Activated CD8-positive, alpha-beta memory T cell treated with anti-CD3 and anti-CD28 coated beads, Interleukin-2, amount 50 U/mL, for 1 hour (primary cell): ENCODE data around the gene CLMN.

Experiments used
- DNase-seq: peaks from one replicate; pipeline ENCODE4 v3.0.0-alpha.2; 2020; ENCODE audit errors: extremely low read depth

Gene CLMN

DNA sequence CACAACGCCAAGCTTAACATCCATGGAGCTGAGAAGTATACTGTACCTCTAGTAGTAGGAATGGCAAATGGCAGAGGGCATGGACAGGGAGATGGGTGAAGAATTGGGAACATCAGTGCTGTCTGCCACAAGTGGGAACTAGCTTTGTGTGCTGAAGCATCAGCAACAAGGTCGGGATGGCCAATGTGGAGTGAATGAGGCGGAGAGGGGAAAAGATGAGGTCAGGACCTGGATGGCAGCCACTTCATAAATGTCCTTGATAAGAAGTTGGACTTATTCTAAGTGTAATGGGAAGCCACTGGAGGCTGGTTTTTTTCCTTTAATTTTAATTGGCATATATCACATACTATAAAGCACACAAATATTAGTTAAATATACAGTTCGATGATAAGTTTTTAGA lies 21.9 kb upstream of the CLMN start:
- no peak for DNase-seq

DNA sequence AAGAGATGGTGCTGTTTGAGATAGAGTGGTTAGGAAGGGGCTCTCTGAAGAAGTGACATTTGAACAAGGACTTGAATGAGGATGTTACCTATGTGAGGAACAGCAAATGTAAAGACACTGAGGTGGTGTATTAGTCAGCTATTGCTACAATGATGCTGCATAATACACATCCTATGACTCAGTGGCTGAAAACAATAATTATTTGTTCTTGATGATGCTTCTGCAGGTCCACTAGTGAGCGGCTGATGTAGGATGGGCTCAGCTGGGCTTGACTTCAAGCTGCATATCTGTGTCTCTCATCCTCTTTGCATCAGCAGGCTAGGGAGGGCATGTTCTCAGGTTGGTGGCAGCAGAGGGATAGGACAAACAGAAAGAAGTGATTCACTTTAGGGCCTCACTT lies 21.4 kb upstream of the CLMN start:
- no peak for DNase-seq

DNA sequence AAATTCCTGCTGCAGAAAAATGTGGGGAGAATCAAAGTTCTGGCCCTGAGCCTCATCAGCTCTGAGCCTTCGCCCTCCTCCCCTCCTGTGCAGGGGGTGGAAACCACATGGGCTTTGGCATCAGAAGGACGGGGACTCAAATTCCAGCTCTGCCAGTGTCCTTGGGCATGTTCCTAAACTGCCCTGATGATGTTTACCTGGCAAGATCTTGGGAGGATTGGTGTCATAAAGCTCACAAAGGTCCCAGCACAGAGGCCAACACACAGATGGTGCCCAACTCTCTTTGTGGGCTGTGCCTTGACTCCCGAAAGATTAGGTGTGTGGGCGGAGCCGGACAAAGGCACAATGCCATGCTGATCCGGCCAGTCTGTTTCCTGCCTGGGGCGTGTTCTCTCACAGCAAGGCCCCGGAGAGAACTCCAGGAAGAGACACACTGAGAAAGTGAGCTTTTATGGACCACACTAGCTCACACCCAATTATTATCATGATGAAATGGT lies 20.5 kb upstream of the CLMN start:
- no peak for DNase-seq

DNA sequence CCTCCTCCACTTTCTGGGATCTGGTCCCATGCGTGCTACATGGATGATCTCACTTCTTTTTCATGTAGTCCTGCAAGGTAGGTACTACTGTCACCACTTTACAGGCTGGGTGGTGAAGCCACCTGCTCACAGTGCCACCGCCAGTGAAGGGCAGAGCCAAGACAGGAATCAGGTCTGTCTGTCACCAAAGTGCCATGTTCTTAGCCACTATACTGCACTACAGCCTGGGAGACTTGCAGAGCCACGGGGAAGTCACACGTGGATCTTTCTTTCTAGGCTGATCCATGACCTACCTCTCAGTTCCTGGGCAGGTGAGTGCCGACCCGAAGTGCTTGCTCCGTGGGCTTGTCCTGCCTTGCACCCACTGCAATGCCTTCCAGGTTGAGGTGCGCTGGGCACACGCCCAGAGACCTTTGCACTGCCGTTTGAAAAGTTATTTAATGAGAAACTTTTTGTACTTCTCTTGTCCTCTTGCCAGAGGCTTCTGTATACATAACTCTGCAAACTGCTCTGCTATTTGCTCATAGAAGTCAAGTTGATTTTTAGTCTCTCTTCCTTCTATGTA lies 19.7 kb upstream of the CLMN start:
- DNase-seq: no peak

DNA sequence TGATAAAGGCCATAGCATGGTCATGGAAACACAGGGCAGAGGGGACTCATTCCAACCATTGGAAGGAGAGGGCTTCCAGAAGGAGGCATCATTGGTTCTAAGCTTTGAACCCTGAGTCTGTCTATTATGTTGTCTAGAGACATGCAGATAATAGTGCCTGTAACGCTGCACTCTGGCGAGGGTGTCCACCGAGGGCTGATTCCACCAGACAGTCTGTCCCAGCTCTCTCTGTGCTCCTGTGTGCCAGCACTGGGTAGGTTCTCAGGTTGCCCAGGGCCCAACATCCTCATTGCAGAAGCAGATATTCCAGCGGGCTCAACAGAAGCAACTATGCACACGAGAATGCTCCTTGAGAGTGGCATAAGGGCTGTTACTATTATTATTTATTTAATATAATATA lies 18.7 kb upstream of the CLMN start:
- no peak for DNase-seq

DNA sequence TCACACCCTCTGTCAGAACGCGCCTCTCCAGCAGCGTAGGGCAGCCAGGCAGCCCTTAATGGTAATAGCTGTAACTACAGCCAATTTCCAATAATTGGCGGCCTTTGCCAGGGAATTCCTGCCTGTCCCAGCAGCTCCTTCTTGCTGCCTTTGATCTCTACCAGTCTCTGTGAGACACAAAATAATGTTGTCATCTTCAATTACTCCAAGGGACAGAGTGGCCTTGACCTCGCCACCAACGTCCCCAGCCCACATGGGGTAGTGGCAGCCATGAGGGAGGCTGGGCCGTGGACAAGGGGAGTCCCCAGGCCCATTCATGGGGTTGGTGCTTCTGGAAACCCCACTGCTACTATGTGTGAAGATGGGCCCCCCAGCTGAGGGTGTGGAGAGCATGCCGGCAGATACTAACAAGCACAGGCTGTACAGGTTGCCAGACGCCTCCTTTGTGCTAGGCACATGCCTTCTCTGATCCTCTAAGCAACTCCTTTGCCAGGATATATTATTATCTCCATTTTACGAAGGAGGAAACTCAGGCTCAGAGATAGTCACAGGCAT lies 17.4 kb upstream of the CLMN start:
- DNase-seq: no peak

DNA sequence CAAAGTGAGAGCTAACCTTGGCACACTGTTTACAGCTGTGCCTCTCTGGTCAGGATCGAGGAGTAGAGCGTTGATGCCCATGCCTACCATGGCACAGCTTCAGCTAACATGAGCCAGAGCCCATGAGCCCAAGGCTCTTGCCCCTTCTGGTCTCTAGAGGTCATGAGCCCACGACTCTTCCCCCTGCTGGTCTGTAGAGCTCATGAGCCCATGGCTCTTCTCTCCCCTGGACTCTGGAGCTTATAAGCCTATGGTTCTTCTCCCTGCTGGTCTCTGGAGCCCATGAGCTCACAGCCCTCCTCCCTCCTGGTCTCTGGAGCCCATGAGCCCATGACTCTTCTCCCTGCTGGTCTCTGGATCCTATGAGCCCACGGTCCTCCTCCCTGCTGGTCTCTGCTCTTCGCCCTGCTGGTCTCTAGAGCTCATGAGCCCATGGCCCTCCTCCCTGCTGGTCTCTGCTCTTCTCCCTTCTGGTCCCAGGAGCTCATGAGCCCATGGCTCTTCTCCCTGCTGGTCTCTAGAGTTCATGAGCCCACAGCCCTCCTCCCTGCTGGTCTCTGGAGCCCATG lies 16.6 kb upstream of the CLMN start:
- DNase-seq: no peak

DNA sequence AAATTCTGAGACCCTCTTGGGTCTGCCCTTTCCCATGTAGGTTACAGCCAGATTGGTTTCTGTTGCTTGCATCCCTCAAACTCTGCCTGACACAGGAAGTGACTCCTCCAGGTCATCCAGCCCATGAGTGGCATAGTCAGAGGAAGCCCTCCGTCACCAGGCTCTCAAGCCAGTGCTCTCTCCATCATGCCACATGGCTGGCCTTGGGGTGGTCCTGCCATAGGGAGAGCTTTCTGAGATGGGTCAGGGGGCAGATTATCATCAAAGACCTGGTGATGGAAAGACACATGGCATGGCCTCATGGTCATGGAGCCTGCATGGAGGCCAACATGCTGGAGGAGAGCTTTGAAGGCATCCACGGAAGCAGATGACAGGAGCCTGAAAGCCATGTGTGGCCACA lies 15.4 kb upstream of the CLMN start:
- no peak for DNase-seq

DNA sequence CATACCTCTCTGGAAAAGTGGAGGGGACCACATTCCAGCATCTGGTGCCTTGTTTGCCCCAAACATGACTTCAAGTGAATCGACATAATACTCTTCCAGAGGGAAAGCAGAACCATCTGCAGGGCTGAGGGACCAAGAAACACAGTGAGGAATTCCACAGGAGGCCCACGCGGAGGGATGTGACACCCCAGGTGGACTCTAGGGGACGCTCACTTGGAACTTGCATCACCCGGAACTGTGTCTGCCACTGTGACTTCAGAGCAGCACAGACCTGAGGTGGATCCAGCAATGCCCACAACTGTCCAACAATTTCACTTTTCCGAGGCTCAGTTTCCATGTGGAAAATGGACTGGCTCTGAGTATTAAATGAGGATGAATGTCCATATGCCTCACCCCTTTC lies 14.3 kb upstream of the CLMN start:
- DNase-seq: no peak

DNA sequence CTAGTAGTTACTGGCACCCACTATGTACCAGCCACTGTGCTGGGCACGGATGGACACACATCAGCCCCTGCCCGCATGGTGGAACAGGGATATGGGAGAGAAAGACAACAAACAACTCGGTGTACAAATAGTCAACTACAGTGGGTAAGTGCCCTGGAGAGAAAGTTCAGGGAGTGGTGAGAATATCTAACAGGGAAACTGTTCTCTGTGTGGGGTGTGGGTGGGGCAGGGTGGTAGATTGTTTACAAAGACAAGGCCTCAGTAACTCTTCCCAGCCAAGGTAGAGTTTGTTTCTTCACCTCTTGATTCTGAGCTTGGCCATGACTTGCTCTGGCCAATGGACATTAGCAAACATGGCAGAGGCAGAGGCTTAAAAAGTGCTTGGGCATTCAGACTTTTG lies 12.9 kb upstream of the CLMN start:
- DNase-seq: no peak

DNA sequence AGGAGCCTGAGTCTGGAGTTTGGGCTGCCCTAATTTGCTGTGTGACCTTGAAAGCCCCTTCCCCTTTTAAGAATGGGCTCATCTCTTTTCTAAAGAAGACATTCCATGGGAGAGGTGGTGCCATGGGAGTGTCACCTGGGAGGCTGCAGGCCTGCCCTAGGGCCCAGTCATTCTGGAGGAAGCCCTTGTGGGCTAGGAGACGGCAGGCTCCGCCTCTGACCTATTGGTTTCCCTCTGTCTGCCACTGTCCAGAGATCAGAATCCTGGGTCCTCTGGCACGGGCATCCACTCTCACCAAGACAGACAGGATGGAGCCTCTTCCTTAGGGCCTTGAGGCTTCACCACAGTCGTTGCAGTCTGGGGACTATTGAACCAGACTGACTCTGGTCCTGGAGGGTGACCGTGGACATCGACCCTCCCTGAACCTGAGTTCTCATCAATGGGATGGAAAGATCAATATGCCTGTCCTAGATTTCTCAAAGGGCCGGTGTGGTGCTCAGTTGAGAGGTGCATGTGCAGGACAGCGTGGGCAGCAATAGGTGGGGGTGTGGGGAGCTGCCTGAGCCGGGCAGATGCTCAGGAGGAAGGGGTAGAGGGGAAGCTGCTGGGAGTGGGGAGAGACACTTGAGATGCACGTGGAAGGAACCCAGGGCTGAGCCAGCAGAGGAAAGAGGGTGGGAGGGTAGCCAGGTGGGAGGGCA lies 12.2 kb upstream of the CLMN start:
- DNase-seq: no peak

DNA sequence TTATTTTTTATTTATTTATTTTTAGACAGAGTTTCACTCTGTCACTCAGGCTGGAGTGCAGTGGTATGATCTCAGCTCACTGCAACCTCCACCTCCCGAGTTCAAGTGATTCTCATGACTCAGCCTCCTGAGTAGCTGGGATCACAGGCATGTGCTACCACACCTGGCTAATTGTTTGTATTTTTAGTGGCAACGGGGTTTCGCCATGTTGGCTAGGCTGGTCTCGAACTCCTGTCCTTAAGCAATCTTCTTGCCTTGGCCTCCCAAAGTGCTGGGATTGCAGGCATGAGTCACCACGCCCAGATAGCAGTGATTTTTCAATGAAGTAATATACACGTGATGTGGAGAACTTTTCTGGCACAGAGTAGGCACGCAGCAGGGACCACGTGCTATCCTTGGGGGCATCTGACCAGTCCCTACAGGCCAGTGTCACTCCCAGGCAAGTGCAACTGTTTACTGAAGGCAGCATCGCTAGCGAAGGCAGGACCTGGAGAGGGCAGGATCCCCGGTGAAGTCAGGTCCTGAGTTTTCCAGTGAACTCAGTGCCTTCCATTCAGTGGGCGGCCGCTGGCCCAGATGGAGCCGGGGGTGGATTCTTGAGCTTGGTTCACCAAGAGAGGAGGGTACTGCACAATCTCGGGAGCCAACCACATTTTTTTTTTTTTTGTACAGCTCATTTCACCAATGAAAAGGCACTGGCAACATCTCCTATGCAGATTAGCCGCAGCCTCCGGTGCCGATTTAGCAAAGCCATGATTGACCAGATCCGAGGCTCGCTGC lies 11.1 kb upstream of the CLMN start:
- no peak for DNase-seq

DNA sequence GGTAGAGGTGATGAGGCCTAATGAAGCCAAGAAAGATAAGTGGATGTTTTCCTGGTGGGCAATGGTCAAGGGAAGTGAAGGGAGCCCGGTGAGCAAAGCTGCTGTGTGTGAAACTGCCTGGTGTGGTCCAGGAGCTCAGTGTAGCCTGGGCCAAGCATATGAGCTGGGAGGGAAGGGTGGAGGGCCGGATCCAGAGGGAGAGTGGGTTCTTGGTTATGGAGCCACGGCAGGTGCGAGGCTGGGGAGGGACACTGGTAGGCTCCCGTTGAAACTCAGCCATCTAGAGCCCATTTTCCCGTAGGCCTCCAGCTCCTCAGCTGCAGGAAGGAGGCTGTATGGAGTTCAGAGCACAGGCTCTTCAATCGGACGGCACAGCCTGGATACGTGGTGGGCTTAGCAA lies 10.2 kb upstream of the CLMN start:
- DNase-seq: no peak

DNA sequence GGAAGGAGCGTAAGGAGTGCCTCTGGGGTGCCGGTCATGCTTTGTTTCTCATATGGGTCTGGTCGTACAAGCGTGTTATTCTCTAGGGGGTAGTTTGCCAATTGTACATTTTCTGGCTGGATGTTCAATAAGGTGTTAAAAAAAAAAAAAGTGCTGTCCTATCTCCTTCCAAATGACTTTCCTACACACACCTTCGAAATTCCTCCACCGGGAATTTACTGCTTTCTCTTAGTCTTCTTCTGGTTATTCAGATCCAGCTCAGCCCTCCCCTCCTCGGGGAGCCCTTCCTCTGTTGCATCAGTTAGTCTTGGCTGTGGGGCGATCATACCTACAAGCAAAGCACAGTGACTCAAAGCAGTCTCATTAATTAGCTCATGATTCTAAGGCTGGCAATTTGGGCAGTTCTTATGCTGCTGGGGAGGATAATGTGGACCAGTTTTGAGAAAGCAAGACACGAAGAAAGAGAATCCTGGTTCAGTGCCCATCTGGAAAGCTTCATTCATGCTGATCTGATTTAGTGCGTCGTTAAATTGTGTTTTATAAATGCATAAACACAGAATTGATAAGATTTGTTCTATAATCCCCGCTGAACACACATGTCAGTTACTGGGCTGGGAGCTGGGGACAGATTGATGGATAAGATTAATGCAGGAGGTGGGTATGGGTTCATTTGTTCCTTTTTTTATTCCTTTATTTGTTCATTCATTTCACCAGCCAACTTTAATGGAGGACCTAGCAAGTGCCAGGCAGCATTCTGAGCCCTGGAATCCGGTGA lies 9.2 kb upstream of the CLMN start:
- no peak for DNase-seq

DNA sequence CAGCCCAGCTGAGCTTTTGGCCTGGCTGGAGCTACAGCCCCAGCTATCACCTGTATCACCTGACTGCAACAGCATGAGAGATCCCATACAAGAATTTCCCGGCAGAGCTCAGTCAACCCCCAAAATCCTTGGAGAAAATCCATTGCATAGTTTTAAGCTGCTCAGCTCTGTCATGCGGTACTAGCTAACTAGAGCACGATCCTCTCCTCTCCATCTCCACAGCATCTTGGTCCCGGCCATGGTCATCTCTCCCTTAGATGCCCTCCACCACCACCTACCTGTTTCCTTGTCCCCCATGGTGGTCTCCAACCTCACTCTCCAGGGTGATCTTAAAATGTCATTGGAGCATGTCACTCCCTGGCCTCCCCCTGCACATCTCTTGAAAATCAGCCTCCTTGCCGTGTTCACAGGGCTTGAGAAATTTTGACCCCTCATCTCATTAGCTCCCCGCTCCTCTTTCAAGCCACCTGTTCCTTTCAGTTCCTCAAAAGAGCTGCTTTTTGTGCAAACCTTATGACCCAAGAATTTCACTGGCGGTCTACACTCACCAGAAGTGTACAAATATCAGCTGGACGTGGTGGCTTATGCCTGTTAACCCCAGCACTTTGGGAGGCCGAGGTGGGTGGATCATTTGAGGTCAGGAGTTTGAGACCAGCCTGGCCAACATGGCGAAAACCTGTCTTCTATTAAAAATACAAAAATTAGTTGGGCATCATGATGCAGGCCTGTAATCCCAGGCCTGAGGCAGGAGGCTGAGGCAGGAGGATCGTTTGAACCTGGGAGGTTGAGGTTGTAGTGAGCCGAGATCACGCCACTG lies 8.1 kb upstream of the CLMN start:
- no peak for DNase-seq

DNA sequence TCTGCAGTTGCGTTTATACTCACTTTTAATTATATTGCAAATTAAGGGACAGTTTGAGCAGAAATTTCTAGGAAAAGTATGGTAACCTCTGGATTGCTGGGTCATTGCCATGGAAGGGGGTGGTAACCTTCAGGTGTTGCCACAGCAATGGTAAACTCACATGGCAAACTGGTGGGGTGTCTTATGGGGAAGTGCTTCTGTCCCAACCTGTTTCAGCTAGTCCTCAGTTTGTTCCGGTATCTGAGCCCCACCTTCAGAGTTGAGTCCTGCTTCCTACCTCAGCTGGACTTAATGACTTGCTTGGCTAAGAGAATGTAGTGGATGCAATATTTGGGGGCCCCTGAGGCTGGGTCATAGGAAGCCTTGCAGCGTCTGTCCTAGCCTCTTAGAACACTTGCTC lies 7.3 kb upstream of the CLMN start:
- DNase-seq: no peak

DNA sequence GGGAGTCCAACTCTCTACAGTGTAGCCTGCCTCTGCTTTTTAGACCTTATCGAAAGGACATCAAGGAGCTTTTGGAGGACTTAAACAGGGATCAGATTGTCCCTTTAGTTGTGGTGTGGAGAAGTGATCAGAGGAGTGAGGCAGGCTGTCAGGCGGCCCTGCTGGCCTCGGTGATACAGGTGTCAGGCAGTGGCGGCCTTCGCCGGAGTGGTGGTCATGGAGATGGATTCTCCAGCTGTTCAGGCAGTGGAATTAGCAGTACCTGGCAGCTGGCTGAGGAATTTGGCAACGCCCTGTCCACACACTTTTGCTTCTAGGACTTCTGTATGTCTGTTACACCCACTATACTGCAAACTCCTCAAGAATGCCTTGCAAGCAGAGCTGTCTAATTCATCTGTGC lies 4.2 kb upstream of the CLMN start:
- DNase-seq: no peak

DNA sequence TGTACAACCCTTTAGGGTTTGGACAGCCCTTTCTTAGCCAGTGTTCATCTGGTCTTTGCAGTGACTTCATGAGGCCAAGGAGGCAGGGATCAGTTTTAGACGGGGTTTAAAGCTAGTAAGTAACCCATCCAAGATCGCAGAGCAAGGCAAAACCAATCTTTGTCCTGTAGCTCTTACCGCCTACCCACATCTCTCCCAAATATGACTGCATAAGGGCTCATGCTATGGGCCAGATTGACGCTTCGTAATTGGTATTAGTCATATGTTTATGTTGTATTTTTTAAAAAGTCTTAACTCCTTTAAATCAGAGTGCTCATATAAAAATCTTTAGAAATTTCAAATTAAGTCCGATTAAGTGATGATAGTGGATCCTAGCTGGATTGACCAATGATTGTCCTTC lies 3.7 kb upstream of the CLMN start:
- DNase-seq: no peak

DNA sequence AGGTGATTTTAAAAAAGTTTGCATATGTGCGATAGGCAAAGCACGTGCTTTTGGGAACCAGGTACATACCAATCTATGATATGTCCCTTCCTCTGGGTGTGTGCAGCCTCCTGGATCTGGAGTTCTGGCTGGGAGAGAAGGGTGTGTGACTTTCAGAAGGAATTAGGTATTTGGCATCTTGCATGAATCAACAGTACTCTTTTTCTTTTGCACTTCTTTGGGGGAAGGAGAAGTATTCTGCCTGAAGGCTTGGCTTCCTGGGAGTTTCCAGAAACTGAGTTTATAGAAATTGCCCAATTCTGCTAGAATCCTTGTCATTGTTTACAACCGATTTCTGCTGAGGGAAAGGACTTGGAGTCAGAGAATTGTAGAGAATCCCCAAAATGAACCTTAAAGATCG lies 2.9 kb upstream of the CLMN start:
- DNase-seq: no peak

DNA sequence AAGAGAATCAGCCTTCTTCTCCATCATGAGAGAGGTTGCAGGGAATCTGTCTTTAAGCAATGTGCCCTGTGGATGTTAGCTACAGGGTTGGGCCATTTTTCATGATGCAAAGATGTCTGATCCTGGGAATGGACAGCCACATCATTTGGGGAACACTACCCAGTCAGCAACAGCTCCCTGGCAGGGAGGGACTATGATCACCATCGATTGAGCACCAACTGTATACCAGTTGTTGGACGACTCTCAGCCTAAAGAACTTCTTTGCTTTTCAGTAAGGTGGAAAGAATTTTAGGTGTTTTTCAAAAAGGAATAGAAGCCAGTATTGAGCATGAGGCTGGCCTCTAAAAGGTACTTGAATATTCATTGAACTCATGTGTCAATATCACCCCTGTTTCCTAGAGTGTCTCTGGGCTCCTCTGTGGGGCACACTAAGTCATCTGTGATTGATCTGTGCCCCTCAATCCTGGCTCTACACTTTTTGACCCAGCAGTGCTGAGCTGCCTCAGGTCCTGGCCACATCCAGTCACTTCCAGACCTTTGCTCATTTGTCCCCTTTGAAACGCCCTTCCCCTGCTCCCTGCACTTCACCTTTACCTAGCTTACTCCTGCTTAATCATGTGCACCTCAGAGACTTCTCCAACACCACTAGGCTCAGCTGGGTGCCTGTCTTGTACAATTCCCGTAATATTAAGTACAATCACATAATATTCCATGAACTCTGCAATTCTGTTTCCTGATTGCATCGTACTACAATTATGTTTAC lies 2.2 kb upstream of the CLMN start:
- DNase-seq: no peak
